H1 (cell line): Measurements from ENCODE around the gene YARS2. TPM values are rescaled to one million over a fixed set of nuclear protein-coding genes. Genes with fewer than 3 reads are reported as not detected.

Experiments used
- CTCF ChIA-PET: fragments of 300-600 bp; sonication (Branson Sonifier 250); formaldehyde crosslinking; loops from one replicate; lab custom pipeline; 2021; ENCODE audit not compliant: partially characterized antibody; lab: Charles Lee
- POLR2A ChIA-PET: fragments of 300-600 bp; sonication (Branson Sonifier 250); formaldehyde crosslinking; loops from one replicate; lab custom pipeline; 2021; ENCODE audit warnings: inconsistent platforms; ENCODE audit not compliant: partially characterized antibody; lab: Charles Lee
- DNase-seq, 2 experiments: peaks; one replicate each; pipeline versions ENCODE4 v3.0.0 to v3.0.0-alpha.2; 2010 to 2022; ENCODE audit warnings: low spot score in 2 of 2, low read depth in 1 of 2, mixed read lengths in 1 of 2
- FAIRE-seq: peaks from 2 replicates; lab custom pipeline; 2011; peaks lifted over from hg19 to GRCh38; lab: Jason Lieb, UNC
- H2AFZ ChIP-seq: 2 replicates; pipeline ENCODE4 v1.8.1; 2012; ENCODE audit warnings: low read length, inconsistent platforms
- H2AK5ac ChIP-seq: 2 replicates; pipeline ENCODE4 v1.6.1; 2013; ENCODE audit warnings: low read depth, low read length
- H2BK120ac ChIP-seq: replicated peaks from 2 replicates; pipeline ENCODE3; 2013; ENCODE audit warnings: low read depth, low read length, inconsistent platforms
- H2BK12ac ChIP-seq: 2 replicates; pipeline ENCODE4 v1.6.1; 2013; ENCODE audit warnings: low read depth, low read length
- H2BK15ac ChIP-seq: 2 replicates; pipeline ENCODE4 v1.6.1; 2013; ENCODE audit warnings: low read length
- H2BK20ac ChIP-seq: 2 replicates; pipeline ENCODE4 v1.6.1; 2013; ENCODE audit warnings: low read length
- H2BK5ac ChIP-seq: 2 replicates; pipeline ENCODE4 v1.6.1; 2013; ENCODE audit warnings: low read depth, low read length
- H3K14ac ChIP-seq: 2 replicates; pipeline ENCODE4 v1.6.1; 2013; ENCODE audit warnings: inconsistent platforms; ENCODE audit not compliant: insufficient read length
- H3K18ac ChIP-seq: 2 replicates; pipeline ENCODE4 v1.6.1; 2013; ENCODE audit warnings: low read length; ENCODE audit errors: extremely low read depth
- H3K23ac ChIP-seq: 2 replicates; pipeline ENCODE4 v1.6.1; 2013; ENCODE audit warnings: inconsistent platforms; ENCODE audit not compliant: insufficient read length
- H3K23me2 ChIP-seq: 2 replicates; pipeline ENCODE4 v1.6.1; 2013; ENCODE audit warnings: low read depth, low read length
- H3K27ac ChIP-seq: 2 replicates; pipeline ENCODE4 v1.6.1; 2011; ENCODE audit warnings: low read depth, low read length, inconsistent platforms
- H3K27me3 ChIP-seq, 4 experiments: replicated peaks in 1 of 4; 1 replicate in 1 of 4; 2 replicates in 3 of 4; pipeline versions ENCODE4 v1.6.1 to v1.8.1; 2011 to 2013; ENCODE audit warnings: low read length in 3 of 4, mild to moderate bottlenecking in 3 of 4, inconsistent platforms in 2 of 4, mixed read lengths in 2 of 4, moderate library complexity in 1 of 4; ENCODE audit not compliant: control insufficient read depth in 3 of 4, insufficient read depth in 3 of 4; ENCODE audit errors: extremely low read depth in 1 of 4
- H3K36me3 ChIP-seq, 4 experiments: 2 replicates each; pipeline versions ENCODE4 v1.6.1 to v1.8.1; 2011 to 2013; ENCODE audit warnings: mild to moderate bottlenecking in 4 of 4, low read length in 3 of 4, moderate library complexity in 2 of 4, control low read depth in 1 of 4, inconsistent platforms in 1 of 4; ENCODE audit not compliant: insufficient read depth in 4 of 4, control insufficient read depth in 2 of 4
- H3K4ac ChIP-seq: replicated peaks from 2 replicates; pipeline ENCODE3; 2013; ENCODE audit warnings: low read length, low read depth, mixed read lengths, inconsistent platforms; ENCODE audit not compliant: insufficient read length
- H3K4me1 ChIP-seq, 4 experiments: replicated peaks in 1 of 4; 1 replicate in 1 of 4; 2 replicates in 3 of 4; pipeline versions ENCODE4 v1.6.1 to v1.8.1; 2011 to 2013; ENCODE audit warnings: low read length in 3 of 4, inconsistent platforms in 2 of 4, mixed read lengths in 1 of 4; ENCODE audit not compliant: insufficient read depth in 4 of 4, control insufficient read depth in 3 of 4
- H3K4me2 ChIP-seq, 2 experiments: 2 replicates each; pipeline versions ENCODE4 v1.6.1 to v1.8.1; 2011 to 2013; ENCODE audit warnings: low read depth in 2 of 2, low read length in 2 of 2, control low read depth in 1 of 2, inconsistent platforms in 1 of 2, mild to moderate bottlenecking in 1 of 2; ENCODE audit not compliant: insufficient read depth in 1 of 2
- H3K4me3 ChIP-seq, 4 experiments: fragments of 200-600, 300-600 bp in 1 of 4; sonication (generic), shearing (Covaris generic), sonication (Bioruptor Twin) in 1 of 4; 2 replicates each; pipeline versions ENCODE4 v1.5.1 to v1.8.1; 2011 to 2016; ENCODE audit warnings: low read length in 4 of 4, low read depth in 3 of 4, control low read depth in 2 of 4, inconsistent platforms in 2 of 4, mild to moderate bottlenecking in 2 of 4, mixed read lengths in 1 of 4, moderate library complexity in 1 of 4; ENCODE audit not compliant: insufficient read depth in 2 of 4; ENCODE audit errors: extremely low read depth in 1 of 4
- H3K56ac ChIP-seq: replicated peaks from 2 replicates; pipeline ENCODE3; 2013; ENCODE audit warnings: low read depth, mild to moderate bottlenecking, mixed read lengths, low read length, inconsistent platforms; ENCODE audit not compliant: insufficient read length
- H3K79me1 ChIP-seq: 2 replicates; pipeline ENCODE4 v1.6.1; 2013; ENCODE audit warnings: low read depth, low read length, control low read depth
- H3K79me2 ChIP-seq, 2 experiments: 2 replicates each; pipeline versions ENCODE4 v1.6.1 to v1.8.1; 2012 to 2013; ENCODE audit warnings: low read length in 2 of 2, mild to moderate bottlenecking in 2 of 2, inconsistent platforms in 1 of 2; ENCODE audit not compliant: insufficient read depth in 2 of 2, control insufficient read depth in 1 of 2
- H3K9ac ChIP-seq, 4 experiments: replicated peaks in 1 of 4; 1 replicate in 1 of 4; 2 replicates in 3 of 4; pipeline versions ENCODE4 v1.6.1 to v1.8.1; 2011 to 2013; ENCODE audit warnings: low read depth in 3 of 4, low read length in 3 of 4, control low read depth in 2 of 4, mild to moderate bottlenecking in 2 of 4, moderate library complexity in 2 of 4, inconsistent platforms in 1 of 4; ENCODE audit errors: extremely low read depth in 1 of 4
- H3K9me3 ChIP-seq, 2 experiments: 2 replicates each; pipeline versions ENCODE4 v1.6.1 to v1.8.1; 2012 to 2013; ENCODE audit warnings: mild to moderate bottlenecking in 2 of 2, moderate library complexity in 2 of 2, control low read depth in 1 of 2, inconsistent platforms in 1 of 2, low read depth in 1 of 2, low read length in 1 of 2, mixed read lengths in 1 of 2; ENCODE audit not compliant: insufficient read depth in 2 of 2
- H4K20me1 ChIP-seq, 2 experiments: replicated peaks in 1 of 2; 2 replicates each; pipeline versions ENCODE3 to v1.8.1; 2011 to 2013; ENCODE audit warnings: inconsistent platforms in 2 of 2, low read length in 2 of 2, mild to moderate bottlenecking in 1 of 2; ENCODE audit not compliant: insufficient read depth in 2 of 2, control insufficient read depth in 1 of 2
- H4K5ac ChIP-seq: 2 replicates; pipeline ENCODE4 v1.6.1; 2013; ENCODE audit warnings: low read length, low read depth, mixed read lengths, inconsistent platforms; ENCODE audit not compliant: insufficient read length
- H4K8ac ChIP-seq: 2 replicates; pipeline ENCODE4 v1.8.0; 2013; ENCODE audit warnings: mild to moderate bottlenecking, moderate library complexity, low read length, inconsistent platforms; ENCODE audit not compliant: insufficient read depth; ENCODE audit errors: extremely low read depth
- H4K91ac ChIP-seq: replicated peaks from 2 replicates; pipeline ENCODE3; 2013; ENCODE audit warnings: low read length, mixed read lengths, inconsistent platforms; ENCODE audit not compliant: insufficient read length
- ASH2L ChIP-seq: fragments of 200-600, 300-600 bp; sonication (generic); IDR thresholded peaks from one replicate; pipeline ENCODE4 v1.7.1; 2017; ENCODE audit warnings: low read length
- ATF2 ChIP-seq: IDR thresholded peaks from 2 replicates; pipeline ENCODE4 v1.6.1; 2012; ENCODE audit warnings: low read length, inconsistent platforms
- CBX5 ChIP-seq: fragments of 300-800, 300-1000 bp; sonication (generic); IDR thresholded peaks from 2 replicates; pipeline ENCODE4 v1.7.1; 2016; ENCODE audit warnings: antibody characterized with exemption, low read length, low read depth
- KDM5A ChIP-seq: fragments of 200-600 bp; IDR thresholded peaks from 2 replicates; pipeline ENCODE4 v1.7.1; 2012; ENCODE audit warnings: mild to moderate bottlenecking, low read length, inconsistent platforms, mixed read lengths
- NANOG ChIP-seq: IDR thresholded peaks from 2 replicates; pipeline ENCODE4 v1.6.1; 2011; ENCODE audit warnings: low read length, low read depth, mild to moderate bottlenecking, inconsistent platforms; ENCODE audit not compliant: insufficient read depth, poor library complexity, severe bottlenecking
- POLR2A ChIP-seq, 2 experiments: IDR thresholded peaks; 1 replicate in 1 of 2; 2 replicates in 1 of 2; pipeline ENCODE4 v1.6.1; 2011; ENCODE audit warnings: low read depth in 2 of 2, low read length in 2 of 2, mild to moderate bottlenecking in 2 of 2; ENCODE audit errors: control extremely low read depth in 1 of 2
- SUZ12 ChIP-seq: fragments of 200-600 bp; sonication (generic); IDR thresholded peaks from 2 replicates; pipeline ENCODE4 v1.6.1; 2012; ENCODE audit warnings: mild to moderate bottlenecking, inconsistent platforms, low read length, moderate library complexity, mixed read lengths
- WGBS, 2 experiments: shearing (Covaris generic) in 1 of 2; methylation state at CpG; one replicate each; pipeline versions ENCODE4 v1.1.6 to v1.1.7; 2013 to 2015; ENCODE audit warnings: low lambda C conversion rate in 2 of 2, mixed read lengths in 2 of 2, inconsistent platforms in 1 of 2, low coverage in 1 of 2, missing lambda C conversion rate in 1 of 2; ENCODE audit not compliant: insufficient replicate concordance in 2 of 2, insufficient coverage in 1 of 2, insufficient read length in 1 of 2; ENCODE audit errors: extremely low coverage in 1 of 2, missing lambda C conversion rate in 1 of 2; 5-methylcytosine and 5-hydroxymethylcytosine counted together
- polyA plus RNA-seq, 7 experiments: library from polyadenylated mRNA; depleted of rRNA in 3 of 7; stranded (reverse) in 5 of 7; unstranded in 2 of 7; fragments of >200 nt in 5 of 7; fragments of 200-250 nt in 2 of 7; gene quantifications; 1 replicate in 5 of 7; 2 replicates in 1 of 7; 4 replicates in 1 of 7; pipeline versions ENCODE4 v1.2.1 to v1.2.3, GENCODE V29; 2011 to 2013; ENCODE audit warnings: missing spikeins in 2 of 7, mixed read lengths in 2 of 7
- total RNA-seq: library from RNA; stranded (reverse); fragmentation: NEBNext Ultra II Directional; extraction: Animal tissue kit (Norgen Biotek cat#: 25700); gene quantifications from 2 replicates; pipeline ENCODE4 v1.2.1, GENCODE V29; 2021

The YARS2 gene
- total and polyA plus RNA-seq, 2 of the 8 experiments (the other 6 are each of a cell fraction or from before 2014, with no cell fraction given) = 29.9 to 41.4 TPM

GRCh38 chr12:32726286-32726685, 29.4 kb downstream of the YARS2 start:
- no peaks in the 10 kb centered on the region for H3K79me1 ChIP-seq
- H2AFZ ChIP-seq = no peak overlapping the region
- FAIRE-seq (no peak), DNase-seq (no peak)
- no peak overlapping the region for H4K8ac ChIP-seq
- H2BK5ac ChIP-seq = no peak overlapping the region
- ChIA-PET POLR2A (interaction anchor here (0.7 kb wide), 1 partner anchor 11 kb away, joined by 3 read pairs; no protein-coding TSS in a partner anchor), CTCF (no interaction called here)
- H3K27ac ChIP-seq = no peak overlapping the region
- no peak overlapping the region for H2AK5ac ChIP-seq
- no peak overlapping the region for H3K4me3 ChIP-seq
- no peak overlapping the region for H2BK15ac ChIP-seq
- H4K20me1 ChIP-seq = peaks cover 0 to under 1% of the 10 kb centered on the region in 2 experiments
- H2BK120ac ChIP-seq = no peak overlapping the region
- no peaks in the 10 kb centered on the region for H3K9me3 ChIP-seq
- H4K91ac ChIP-seq = no peak overlapping the region
- H3K36me3 ChIP-seq = peaks cover 0 to 25% (median 10%) of the 10 kb centered on the region in 4 experiments; a peak in 6 of 8 replicates
- no peaks in the 10 kb centered on the region for H3K23me2 ChIP-seq
- H3K4me2 ChIP-seq = no peak overlapping the region
- H3K27me3 ChIP-seq = peaks cover 0 to 1% (median 0%) of the 10 kb centered on the region in 4 experiments; a peak in 1 of 7 replicates
- no peak overlapping the region for H3K14ac ChIP-seq
- no peak overlapping the region for H3K23ac ChIP-seq
- H3K9ac ChIP-seq = no peak overlapping the region
- no peaks in the 10 kb centered on the region for H3K4me1 ChIP-seq
- H3K79me2 ChIP-seq = no peaks in the 10 kb centered on the region
- no peak overlapping the region for H3K4ac ChIP-seq
- no peak overlapping the region for H4K5ac ChIP-seq
- no peak overlapping the region for H3K18ac ChIP-seq
- 93% methylated on average over 2 of the region's 2 CpGs; no CpG with 5 or more reads in 1 of the 2 experiments for WGBS, 2 experiments
- TF ChIP-seq ASH2L (no peak), SUZ12 (no peak), NANOG (no peak), KDM5A (no peak), POLR2A (IDR thresholded peaks at IDR 0.05; ENCODE audit: control extremely low read depth in 1 of 2, low read depth in 2 of 2, low read length in 2 of 2) (no peak), CBX5 (no peak), ATF2 (no peak)
- no peak overlapping the region for H3K56ac ChIP-seq
- no peak overlapping the region for H2BK20ac ChIP-seq
- H2BK12ac ChIP-seq = no peak overlapping the region
